GM18526 (cell line): Measurements from ENCODE around the gene ZSCAN9.

ENCODE experiments used
- POLR2A ChIP-seq: IDR thresholded peaks from 3 replicates; pipeline ENCODE4 v1.6.1; 2011; ENCODE audit not compliant: insufficient read length; ENCODE audit errors: extremely low read depth

Gene ZSCAN9

GRCh38 chr6:28277746-28278145 lies 52.7 kb downstream of the ZSCAN9 start:
- no peak for TF ChIP-seq POLR2A

DNA sequence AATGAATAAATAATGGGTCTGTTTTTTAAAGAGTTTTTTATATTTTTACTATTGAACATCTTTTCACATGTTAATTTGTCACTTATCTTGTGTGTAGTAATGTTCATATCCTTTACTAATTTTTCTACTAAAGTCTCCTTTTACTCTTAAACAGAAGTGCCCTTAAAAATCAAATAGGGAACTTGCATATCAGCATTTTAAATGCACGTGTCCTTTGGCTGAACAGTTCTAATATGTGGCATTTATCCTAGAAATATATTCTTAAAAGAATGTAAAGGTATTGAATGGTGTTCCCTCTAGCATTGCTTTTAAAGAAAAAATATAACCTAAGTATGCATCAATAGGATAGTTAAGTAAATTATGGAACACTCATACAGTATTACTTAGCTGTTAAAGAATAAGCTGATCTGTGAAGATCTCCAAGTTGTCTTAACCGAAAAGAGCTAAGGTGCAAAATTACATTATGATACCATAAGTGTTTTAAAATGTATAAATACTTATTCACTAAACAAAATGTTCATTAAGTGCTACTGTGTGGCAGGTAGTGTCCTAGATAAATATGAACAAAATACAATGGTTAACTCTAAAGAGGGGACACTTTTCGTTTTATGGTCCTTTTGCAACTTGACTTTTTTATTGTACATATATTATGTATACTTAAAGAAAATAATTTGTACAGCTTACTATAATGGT lies 55.7 kb downstream of the ZSCAN9 start:
- TF ChIP-seq POLR2A, result no peak

DNA sequence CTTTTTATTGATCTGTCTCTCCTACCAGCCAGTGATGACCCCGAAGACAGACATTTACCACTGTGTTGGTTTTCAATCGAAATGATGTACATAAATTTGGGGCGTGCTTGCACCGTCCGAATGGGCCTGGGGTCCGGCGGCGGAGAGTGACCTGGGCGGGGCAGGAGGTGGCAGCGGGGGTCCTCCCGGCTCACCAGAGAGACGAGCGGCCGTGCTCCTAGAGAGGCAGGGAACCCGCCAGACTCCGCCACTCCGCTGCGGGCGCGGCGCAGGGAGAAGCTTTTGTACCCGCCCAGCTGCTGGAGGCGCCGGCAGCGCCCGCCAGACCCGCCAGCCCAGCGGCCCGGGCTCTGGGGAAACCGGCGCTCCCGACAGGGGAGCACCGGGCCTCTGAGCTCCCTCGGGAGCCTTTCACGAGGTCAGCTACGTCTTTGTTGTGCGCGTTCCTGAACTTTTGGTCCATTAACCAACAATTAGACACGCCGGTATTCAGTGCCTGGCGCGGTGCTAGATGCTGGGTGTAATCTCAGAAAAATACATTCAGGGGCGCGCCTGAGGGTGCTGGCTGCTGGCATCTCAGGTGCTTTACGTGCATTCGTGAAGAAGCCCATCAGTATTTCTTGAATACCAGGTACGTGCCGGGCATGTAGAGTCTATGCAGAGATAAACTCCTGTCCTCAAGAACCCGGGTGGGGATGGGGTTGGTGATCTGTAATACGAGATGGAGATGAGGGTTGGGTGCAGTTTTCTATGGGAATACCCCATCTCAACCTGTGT lies 56.4 kb downstream of the ZSCAN9 start, which contains the start of gene PGBD1:
TSS of gene PGBD1 (plus strand) at position 285 of the 777 bp plus-strand sequence. CDS start 2,242 bp downstream, outside the sequence.
- TF ChIP-seq POLR2A, result peak; percentile 51

DNA sequence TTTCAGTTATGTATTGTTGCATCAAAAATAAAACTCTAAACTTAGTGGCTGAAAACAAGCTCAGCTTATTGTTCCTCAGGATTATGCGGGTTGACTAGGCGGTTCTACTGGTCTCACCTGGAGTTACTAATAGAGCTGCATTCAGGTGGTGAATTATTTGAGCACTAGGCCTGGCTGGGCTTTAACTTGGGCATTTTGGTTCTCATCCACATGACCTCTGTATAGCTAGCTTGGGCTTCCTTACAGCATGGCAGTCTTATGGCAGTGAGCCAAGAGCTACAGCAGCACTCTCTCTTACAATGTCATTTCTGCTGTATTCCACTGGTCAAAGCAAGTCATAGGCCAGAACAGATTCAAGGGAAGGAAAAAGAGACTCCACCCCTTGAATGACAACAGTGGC lies 57.9 kb downstream of the ZSCAN9 start:
- no peak for TF ChIP-seq POLR2A
